Lung (tissue), 12 donors: ENCODE measurements around the gene COLQ. TPM values are rescaled to one million over a fixed set of nuclear protein-coding genes. Genes with fewer than 3 reads are reported as not detected.

Experiments used
- ATAC-seq: fragments of 200-7000 bp; cut with Tn5 transposase; one replicate; pipeline ENCODE4 v1.9.1; 2020; ENCODE audit warnings: moderate number of reproducible peaks; ENCODE audit not compliant: insufficient read depth, low FRiP score
- DNase-seq, 3 donors: peaks; one replicate each; pipeline ENCODE4 v3.0.0-alpha.2; 2013 to 2017
- H3K27ac ChIP-seq, 2 donors: one replicate each; pipeline ENCODE4 v1.5.1; 2013; ENCODE audit warnings: mild to moderate bottlenecking in 2 of 2, moderate library complexity in 2 of 2, control low read depth in 1 of 2, inconsistent platforms in 1 of 2, low read depth in 1 of 2, low read length in 1 of 2
- H3K27me3 ChIP-seq, 3 donors: one replicate each; pipeline ENCODE4 v1.5.1; 2013; ENCODE audit warnings: low read length in 2 of 3; ENCODE audit not compliant: control insufficient read depth in 3 of 3, insufficient read depth in 3 of 3
- H3K36me3 ChIP-seq, 4 donors: one replicate each; pipeline ENCODE4 v1.5.1; 2013; ENCODE audit warnings: low read length in 4 of 4, mild to moderate bottlenecking in 1 of 4, moderate library complexity in 1 of 4; ENCODE audit not compliant: control insufficient read depth in 4 of 4, insufficient read depth in 4 of 4
- H3K4me1 ChIP-seq, 5 donors: one replicate each; pipeline ENCODE4 v1.5.1; 2013; ENCODE audit warnings: low read length in 5 of 5, mild to moderate bottlenecking in 2 of 5, moderate library complexity in 1 of 5; ENCODE audit not compliant: control insufficient read depth in 5 of 5, insufficient read depth in 5 of 5
- H3K4me3 ChIP-seq: one replicate; pipeline ENCODE4 v1.5.1; 2013; ENCODE audit warnings: mild to moderate bottlenecking, control low read depth, moderate library complexity
- H3K9ac ChIP-seq, 2 donors: one replicate each; pipeline ENCODE4 v1.5.1; 2013; ENCODE audit warnings: low read length in 2 of 2, control low read depth in 1 of 2; ENCODE audit not compliant: insufficient read depth in 1 of 2
- H3K9me3 ChIP-seq, 4 donors: one replicate each; pipeline ENCODE4 v1.5.1; 2013; ENCODE audit warnings: low read length in 3 of 4, mild to moderate bottlenecking in 1 of 4, moderate library complexity in 1 of 4; ENCODE audit not compliant: control insufficient read depth in 4 of 4, insufficient read depth in 3 of 4
- CTCF ChIP-seq: IDR thresholded peaks from 2 replicates; pipeline ENCODE4 v1.5.1; 2012; ENCODE audit warnings: mild to moderate bottlenecking; ENCODE audit errors: control extremely low read depth, extremely low read depth
- WGBS, 2 donors: extraction: QIAGEN DNeasy Blood & Tissue Kit; methylation state at CpG; one replicate each; pipeline ENCODE4 v1.1.7; 2013; 5-methylcytosine and 5-hydroxymethylcytosine counted together
- polyA plus RNA-seq, 2 donors: library from polyadenylated mRNA; stranded (reverse); fragments of 200-250 nt; gene quantifications; one replicate each; pipeline ENCODE4 v1.2.1, GENCODE V29; 2013
- total RNA-seq, 2 donors: library from RNA; depleted of rRNA in 1 of 2; stranded (reverse); fragments of >200 nt in 1 of 2; gene quantifications; one replicate each; pipeline ENCODE4 v1.2.1, GENCODE V29; 2014 to 2021
- donor health status: control.
- donor health status: control.
- donor health status: Bipolar disorder and iron deficiency.
- donor health status: healthy.
- donor health status: DM: yes; HTN: yes; CAD: no.

COLQ gene
- total and polyA plus RNA-seq, 4 donors = 0.90 to 5.1 (median 1.9) TPM

- DNase-seq = no peak
- Histone ChIP-seq H3K36me3 (no peaks in the 10 kb centered on the region), H3K9ac (no peak overlapping the region), H3K4me1 (peaks cover 0 to 17% (median 11%) of the 10 kb centered on the region in 5 donors), H3K9me3 (no peaks in the 10 kb centered on the region), H3K27ac (no peak overlapping the region), H3K27me3 (no peaks in the 10 kb centered on the region), H3K4me3 (no peak overlapping the region)
- ATAC-seq = no peak
- WGBS, 2 donors = 96 to 98% methylated on average over 4 of the region's 4 CpGs
- no peak for TF ChIP-seq CTCF
Observed at GRCh38 chr3:15514663-15515340, 6.7 kb downstream of the COLQ start.

- Histone ChIP-seq H3K36me3 (no peaks in the 10 kb centered on the region), H3K27me3 (no peaks in the 10 kb centered on the region), H3K4me1 (peaks cover 0 to 17% (median 11%) of the 10 kb centered on the region in 5 donors), H3K9ac (no peak overlapping the region), H3K9me3 (no peaks in the 10 kb centered on the region), H3K4me3 (no peak overlapping the region), H3K27ac (no peak overlapping the region)
- 61 to 77% methylated on average over 5 of the region's 5 CpGs for WGBS, 2 donors
- no peak for DNase-seq
- no peak for ATAC-seq
- no peak for TF ChIP-seq CTCF
Observed at GRCh38 chr3:15513810-15514662, 7.5 kb downstream of the COLQ start.

- WGBS, 2 donors = 85 to 93% methylated on average over 7 of the region's 7 CpGs
- peak; percentile 64 to 76 (median 65) for DNase-seq
Observed at GRCh38 chr3:15513116-15513515, 8.4 kb downstream of the COLQ start.

More at GRCh38 chr3:15513116-15513515, 8.4 kb downstream of the COLQ start:
- peaks cover 0 to 17% (median 11%) of the 10 kb centered on the region in 5 donors for H3K4me1 ChIP-seq
- H3K36me3 ChIP-seq = no peaks in the 10 kb centered on the region
- no peak overlapping the region for H3K4me3 ChIP-seq
- H3K9ac ChIP-seq = no peak overlapping the region
- H3K27me3 ChIP-seq = no peaks in the 10 kb centered on the region
- no peaks in the 10 kb centered on the region for H3K9me3 ChIP-seq
- no peak for TF ChIP-seq CTCF
- ATAC-seq = no peak
- H3K27ac ChIP-seq = no peak overlapping the region
